Activated naive CD4-positive, alpha-beta T cell treated with anti-CD3 and anti-CD28 coated beads, Interleukin-2, amount 10 ng/mL, durations not matched to agents 7 days and 5 days (primary cell): Measurements from ENCODE around the gene PRKN.

ENCODE experiments used
- CTCF ChIA-PET: fragments of 350-600 bp; sonication (Branson Sonifier 250); formaldehyde crosslinking; loops from one replicate; lab custom pipeline; 2021; ENCODE audit warnings: antibody characterized with exemption; lab: Charles Lee
- DNase-seq: peaks from one replicate; pipeline ENCODE4 v3.0.0-alpha.2; 2020
- H3K27ac Mint-ChIP-seq: one replicate; pipeline ENCODE4 v1.8.0; 2021; ENCODE audit warnings: mild to moderate bottlenecking, moderate library complexity, mixed read lengths
- H3K27me3 Mint-ChIP-seq: one replicate; pipeline ENCODE4 v1.8.0; 2021; ENCODE audit warnings: mild to moderate bottlenecking, mixed read lengths
- H3K36me3 Mint-ChIP-seq: one replicate; pipeline ENCODE4 v1.8.0; 2021; ENCODE audit warnings: mixed read lengths
- H3K4me1 Mint-ChIP-seq: one replicate; pipeline ENCODE4 v1.8.0; 2021; ENCODE audit warnings: mixed read lengths
- H3K4me3 Mint-ChIP-seq: one replicate; pipeline ENCODE4 v1.8.0; 2021; ENCODE audit warnings: mild to moderate bottlenecking, moderate library complexity, mixed read lengths
- H3K9me3 Mint-ChIP-seq: one replicate; pipeline ENCODE4 v1.8.0; 2021; ENCODE audit warnings: mixed read lengths

Gene PRKN

GRCh38 chr6:161624111-161624510, 1103.5 kb downstream of the PRKN start:
- CTCF ChIA-PET, result no interaction called here
- no peak for DNase-seq
- Mint-ChIP-seq H3K4me3 (no peak overlapping the region), H3K27me3 (no peaks in the 10 kb centered on the region), H3K9me3 (peaks cover 2% of the 10 kb centered on the region), H3K27ac (no peak overlapping the region), H3K4me1 (no peaks in the 10 kb centered on the region), H3K36me3 (no peaks in the 10 kb centered on the region)

DNA sequence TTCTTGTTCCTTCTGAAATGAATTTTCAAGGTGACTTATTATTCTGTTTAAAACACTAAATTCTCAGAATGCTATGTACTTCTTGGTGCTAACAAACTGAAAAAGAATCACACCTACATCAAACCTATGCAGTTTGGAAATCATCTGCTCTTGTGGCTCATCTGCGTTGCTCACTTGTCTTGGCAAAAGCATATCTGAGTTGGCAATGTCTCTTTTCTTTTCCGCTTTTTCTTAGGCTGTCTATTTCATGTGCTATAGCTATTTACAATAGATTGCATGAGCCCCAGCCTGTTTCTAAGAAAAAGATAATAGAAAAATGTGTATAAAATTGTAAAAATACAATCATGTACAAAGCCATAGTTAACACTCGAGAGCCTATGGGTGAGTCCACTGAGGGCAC, 1104.8 kb downstream of the PRKN start:
- Mint-ChIP-seq H3K9me3 (no peaks in the 10 kb centered on the region), H3K27me3 (no peaks in the 10 kb centered on the region), H3K27ac (no peak overlapping the region), H3K4me3 (no peak overlapping the region), H3K4me1 (no peaks in the 10 kb centered on the region), H3K36me3 (no peaks in the 10 kb centered on the region)
- no peak for DNase-seq
- CTCF ChIA-PET, result no interaction called here

DNA sequence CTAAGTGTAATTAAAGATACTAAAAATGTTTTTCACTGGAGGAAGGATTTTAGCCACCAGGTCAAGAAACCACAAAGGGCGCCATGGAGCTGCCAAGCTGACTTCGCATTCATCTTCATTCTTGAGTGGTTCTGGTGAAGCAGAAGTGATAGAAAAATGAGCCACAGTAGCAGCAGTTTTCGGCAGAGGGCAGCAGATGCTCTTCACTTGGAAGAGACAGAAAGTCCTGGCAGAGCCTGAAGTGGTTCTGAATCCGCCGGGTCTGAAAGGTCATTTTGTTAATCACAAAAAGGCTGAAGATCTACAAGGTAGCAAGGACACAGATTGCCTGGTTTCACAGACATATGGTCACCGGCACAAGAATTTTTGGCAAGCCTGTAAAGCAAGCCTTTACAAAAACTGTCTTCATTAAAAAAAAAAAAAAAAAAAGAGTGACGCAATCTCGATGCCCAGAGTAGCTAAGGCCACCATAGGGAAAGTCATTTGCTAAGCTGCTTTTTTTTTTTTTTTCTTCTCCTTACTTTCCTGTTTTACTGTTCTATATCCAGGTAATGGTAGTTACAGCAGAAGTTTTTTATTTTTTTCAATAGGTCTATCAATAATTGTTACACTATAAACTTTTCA, 1108.6 kb downstream of the PRKN start:
- Mint-ChIP-seq H3K27me3 (no peaks in the 10 kb centered on the region), H3K4me3 (no peak overlapping the region), H3K9me3 (no peaks in the 10 kb centered on the region), H3K27ac (no peak overlapping the region), H3K36me3 (no peaks in the 10 kb centered on the region), H3K4me1 (no peaks in the 10 kb centered on the region)
- CTCF ChIA-PET, result no interaction called here
- no peak for DNase-seq

GRCh38 chr6:161613711-161614110, 1113.9 kb downstream of the PRKN start:
- H3K27me3 Mint-ChIP-seq, result no peaks in the 10 kb centered on the region
- no peaks in the 10 kb centered on the region for H3K4me1 Mint-ChIP-seq
- H3K9me3 Mint-ChIP-seq, result no peaks in the 10 kb centered on the region
- CTCF ChIA-PET, result no interaction called here
- no peaks in the 10 kb centered on the region for H3K36me3 Mint-ChIP-seq
- no peak for DNase-seq
- H3K27ac Mint-ChIP-seq, result no peak overlapping the region
- H3K4me3 Mint-ChIP-seq, result no peak overlapping the region

DNA sequence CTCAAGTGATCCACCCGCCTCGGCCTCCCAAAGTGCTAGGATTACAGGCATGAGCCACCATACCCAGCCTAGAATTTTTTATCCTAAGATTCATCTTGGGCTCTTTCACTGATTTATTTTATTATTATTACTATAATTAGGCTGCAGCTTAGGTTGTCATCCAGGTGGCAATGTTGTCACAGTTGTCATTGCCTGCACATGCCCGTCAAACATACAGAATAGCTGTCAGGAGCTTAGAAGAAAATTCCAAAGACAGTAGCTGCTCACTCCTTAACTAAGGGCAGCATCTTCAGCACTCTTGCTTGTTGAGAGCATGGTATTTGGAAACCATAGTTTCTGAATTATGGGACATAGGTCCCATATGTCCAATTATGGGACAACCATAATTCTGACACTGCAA, 1118.8 kb downstream of the PRKN start:
- CTCF ChIA-PET, result interaction anchor here (0.8 kb wide), 1 partner anchor 24 kb away, joined by 3 read pairs; no protein-coding TSS in a partner anchor
- Mint-ChIP-seq H3K27me3 (no peaks in the 10 kb centered on the region), H3K4me3 (no peak overlapping the region), H3K4me1 (no peaks in the 10 kb centered on the region), H3K9me3 (no peaks in the 10 kb centered on the region), H3K27ac (no peak overlapping the region), H3K36me3 (no peaks in the 10 kb centered on the region)
- no peak for DNase-seq

GRCh38 chr6:161607696-161608297, 1119.8 kb downstream of the PRKN start:
- no peak overlapping the region for H3K27ac Mint-ChIP-seq
- no peaks in the 10 kb centered on the region for H3K36me3 Mint-ChIP-seq
- H3K27me3 Mint-ChIP-seq, result no peaks in the 10 kb centered on the region
- no peak for DNase-seq
- no peaks in the 10 kb centered on the region for H3K4me1 Mint-ChIP-seq
- H3K4me3 Mint-ChIP-seq, result no peak overlapping the region
- CTCF ChIA-PET, result no interaction called here
- H3K9me3 Mint-ChIP-seq, result no peaks in the 10 kb centered on the region

GRCh38 chr6:161602359-161602758, 1125.2 kb downstream of the PRKN start:
- no peak for DNase-seq
- no peak overlapping the region for H3K27ac Mint-ChIP-seq
- CTCF ChIA-PET, result no interaction called here
- H3K4me1 Mint-ChIP-seq, result no peaks in the 10 kb centered on the region
- no peaks in the 10 kb centered on the region for H3K9me3 Mint-ChIP-seq
- no peaks in the 10 kb centered on the region for H3K27me3 Mint-ChIP-seq
- no peak overlapping the region for H3K4me3 Mint-ChIP-seq
- H3K36me3 Mint-ChIP-seq, result no peaks in the 10 kb centered on the region

GRCh38 chr6:161598896-161599295, 1128.7 kb downstream of the PRKN start:
- CTCF ChIA-PET, result no interaction called here

DNA sequence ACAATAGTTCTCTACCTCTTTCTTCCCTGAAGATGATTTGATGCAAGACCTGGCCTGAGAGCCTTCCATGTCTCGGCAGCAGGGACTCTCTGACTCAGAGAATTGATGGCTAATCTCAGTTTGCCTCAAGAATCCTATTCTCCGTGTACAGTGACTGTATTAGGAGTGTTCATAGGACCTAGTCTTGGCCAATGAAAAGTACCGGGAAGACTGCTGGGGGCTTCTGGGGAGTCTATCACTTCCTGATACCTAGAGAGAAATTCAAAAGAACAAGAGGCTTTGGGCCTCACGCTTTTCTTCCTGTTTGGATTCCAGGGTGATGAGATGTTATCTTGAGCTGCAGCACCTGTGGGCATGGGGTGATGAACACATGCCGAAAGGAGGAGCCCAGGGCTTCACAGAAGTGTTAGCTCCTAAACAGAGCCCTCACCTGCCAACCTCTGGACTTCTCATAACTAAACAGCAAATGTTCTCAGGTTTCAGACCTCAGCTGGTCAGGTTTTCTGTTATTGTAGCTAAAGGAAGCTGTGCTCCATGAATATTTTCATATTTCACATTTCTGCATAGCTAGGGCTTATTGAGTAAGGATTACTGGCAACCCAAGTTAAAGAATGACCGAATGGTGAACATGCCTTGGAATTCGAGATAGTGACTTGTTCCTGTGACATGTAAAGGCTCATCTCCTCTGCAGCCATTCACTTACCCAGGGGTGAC, 1130.6 kb downstream of the PRKN start:
- CTCF ChIA-PET, result no interaction called here
- H3K36me3 Mint-ChIP-seq, result no peaks in the 10 kb centered on the region
- DNase-seq, result no peak
- H3K27me3 Mint-ChIP-seq, result no peaks in the 10 kb centered on the region
- no peak overlapping the region for H3K27ac Mint-ChIP-seq
- H3K4me3 Mint-ChIP-seq, result no peak overlapping the region
- H3K9me3 Mint-ChIP-seq, result peaks cover 9% of the 10 kb centered on the region
- no peaks in the 10 kb centered on the region for H3K4me1 Mint-ChIP-seq

More at GRCh38 chr6:161598896-161599295, 1128.7 kb downstream of the PRKN start:
- H3K4me1 Mint-ChIP-seq, result no peaks in the 10 kb centered on the region
- H3K9me3 Mint-ChIP-seq, result peaks cover 5% of the 10 kb centered on the region
- DNase-seq, result no peak
- H3K27ac Mint-ChIP-seq, result no peak overlapping the region
- no peak overlapping the region for H3K4me3 Mint-ChIP-seq
- no peaks in the 10 kb centered on the region for H3K36me3 Mint-ChIP-seq
- no peaks in the 10 kb centered on the region for H3K27me3 Mint-ChIP-seq

- Mint-ChIP-seq H3K27ac (no peak overlapping the region), H3K27me3 (no peaks in the 10 kb centered on the region), H3K36me3 (no peaks in the 10 kb centered on the region), H3K4me3 (no peak overlapping the region), H3K9me3 (peaks cover 9% of the 10 kb centered on the region), H3K4me1 (no peaks in the 10 kb centered on the region)
- DNase-seq, result no peak
- CTCF ChIA-PET, result no interaction called here
Measured at GRCh38 chr6:161594412-161594811, 1133.2 kb downstream of the PRKN start.

GRCh38 chr6:161590961-161591627, 1136.5 kb downstream of the PRKN start:
- Mint-ChIP-seq H3K36me3 (no peaks in the 10 kb centered on the region), H3K27ac (no peak overlapping the region), H3K4me3 (no peak overlapping the region), H3K27me3 (no peaks in the 10 kb centered on the region), H3K4me1 (no peaks in the 10 kb centered on the region), H3K9me3 (peaks cover 6% of the 10 kb centered on the region)
- no peak for DNase-seq
- CTCF ChIA-PET, result no interaction called here

DNA sequence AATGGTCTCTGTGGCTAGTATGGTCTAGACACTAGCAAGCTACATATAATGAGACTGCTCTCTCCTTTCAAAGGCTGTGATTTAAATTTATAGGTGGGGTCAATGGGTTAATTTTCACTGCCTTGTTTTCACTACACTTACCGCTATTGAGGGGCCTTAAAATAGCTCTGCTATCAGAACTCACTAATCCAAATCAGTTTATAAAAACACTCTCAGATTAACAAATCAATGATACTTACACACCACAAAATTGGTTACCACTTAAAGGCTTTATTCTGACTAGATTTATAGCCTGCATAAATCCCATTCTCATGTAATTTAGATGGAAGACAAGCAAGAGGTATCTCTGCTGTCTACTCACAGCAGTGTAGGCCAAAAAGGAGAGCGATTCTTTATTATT, 1140.7 kb downstream of the PRKN start:
- CTCF ChIA-PET, result no interaction called here
- Mint-ChIP-seq H3K27me3 (no peaks in the 10 kb centered on the region), H3K9me3 (no peaks in the 10 kb centered on the region), H3K4me3 (no peak overlapping the region), H3K36me3 (no peaks in the 10 kb centered on the region), H3K4me1 (no peaks in the 10 kb centered on the region), H3K27ac (no peak overlapping the region)
- DNase-seq, result no peak

DNA sequence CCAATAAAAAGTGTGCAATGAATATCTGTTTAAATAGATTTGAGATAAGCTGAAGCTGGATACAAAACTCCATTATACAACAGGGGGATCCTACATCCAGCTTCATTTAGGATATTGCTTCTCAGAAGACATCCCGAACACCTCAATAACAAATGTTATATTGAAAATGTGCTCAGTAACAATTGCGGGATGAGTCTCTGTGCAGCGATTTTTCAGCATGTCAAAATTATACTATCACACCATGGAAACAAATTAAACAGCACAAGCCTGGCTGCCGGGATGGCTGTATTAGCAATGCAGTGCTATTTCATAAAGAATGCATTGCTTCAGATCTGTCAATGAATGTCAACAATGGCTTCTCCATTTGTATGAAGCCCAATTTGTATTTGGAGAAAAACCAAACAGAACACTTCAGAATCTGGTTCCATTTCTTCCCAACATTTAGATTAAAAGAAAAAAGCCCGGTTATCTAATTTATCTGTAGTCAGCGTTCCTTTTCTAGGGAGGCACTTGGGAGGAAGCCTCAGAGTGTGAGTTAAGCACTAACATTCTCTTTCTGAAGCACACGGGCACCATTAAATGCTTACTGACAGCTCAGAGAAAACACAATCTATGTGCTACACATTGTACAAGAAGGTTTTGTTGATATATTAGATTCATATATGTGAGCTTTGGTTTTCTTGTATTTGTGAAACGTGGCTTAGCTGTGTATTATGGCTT, 1142.8 kb downstream of the PRKN start:
- CTCF ChIA-PET, result interaction anchor here (0.6 kb wide), 1 partner anchor 24 kb away, joined by 3 read pairs; no protein-coding TSS in a partner anchor
- Mint-ChIP-seq H3K36me3 (no peaks in the 10 kb centered on the region), H3K27ac (no peak overlapping the region), H3K4me1 (no peaks in the 10 kb centered on the region), H3K9me3 (no peaks in the 10 kb centered on the region), H3K27me3 (no peaks in the 10 kb centered on the region), H3K4me3 (no peak overlapping the region)
- DNase-seq, result no peak

DNA sequence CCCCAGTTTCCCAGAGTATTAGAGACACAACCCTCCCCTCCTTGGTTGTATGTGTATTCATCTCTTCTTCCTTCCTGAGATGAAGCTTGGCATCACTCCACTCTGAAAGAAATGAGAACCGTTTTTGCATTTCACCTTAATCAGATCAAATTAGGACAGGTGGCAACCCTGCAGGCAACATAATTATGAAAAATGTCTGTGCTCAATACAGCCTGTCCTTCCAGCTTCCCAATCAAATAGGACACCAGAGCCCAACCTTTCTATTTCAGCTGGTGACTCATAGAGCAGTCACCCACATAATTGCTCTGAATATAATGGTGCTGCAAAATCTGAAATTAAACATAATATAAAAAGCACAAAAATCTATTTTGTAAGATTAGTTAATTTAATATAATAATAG, 1143.5 kb downstream of the PRKN start:
- H3K36me3 Mint-ChIP-seq, result no peaks in the 10 kb centered on the region
- H3K4me3 Mint-ChIP-seq, result no peak overlapping the region
- no peaks in the 10 kb centered on the region for H3K27me3 Mint-ChIP-seq
- H3K27ac Mint-ChIP-seq, result no peak overlapping the region
- no peaks in the 10 kb centered on the region for H3K9me3 Mint-ChIP-seq
- H3K4me1 Mint-ChIP-seq, result no peaks in the 10 kb centered on the region
- CTCF ChIA-PET, result no interaction called here
- no peak for DNase-seq
